Activated CD8-positive, alpha-beta T cell treated with anti-CD3 and anti-CD28 coated beads for 36 hours (primary cell): ENCODE data around the gene ANKRD33B. TPM values are rescaled to one million over a fixed set of nuclear protein-coding genes. Genes with fewer than 3 reads are reported as not detected.
"Not testable (repeated sequence)": the region's sequence is repeated elsewhere in the genome, so short reads cannot be mapped to it uniquely, and the experiment has no call there.

Experiments used
- ATAC-seq: fragments of 200-7000 bp; cut with Tn5 transposase; one replicate; pipeline ENCODE4 v1.10.0; 2021; ENCODE audit warnings: mild to moderate bottlenecking, moderate library complexity
- CTCF ChIA-PET: fragments of 350-600 bp; sonication (Branson Sonifier 250); formaldehyde crosslinking; loops from one replicate; lab custom pipeline; 2021; ENCODE audit warnings: antibody characterized with exemption; lab: Charles Lee
- POLR2A ChIA-PET: fragments of 350-600 bp; sonication (Branson Sonifier 250); formaldehyde crosslinking; loops from one replicate; lab custom pipeline; 2021; ENCODE audit warnings: antibody characterized with exemption; lab: Charles Lee
- DNase-seq: peaks from one replicate; pipeline ENCODE4 v3.0.0-alpha.2; 2020
- H3K27ac Mint-ChIP-seq: one replicate; pipeline ENCODE4 v1.8.0; 2021; ENCODE audit warnings: mild to moderate bottlenecking, mixed read lengths
- H3K27me3 Mint-ChIP-seq: one replicate; pipeline ENCODE4 v1.8.0; 2021; ENCODE audit warnings: mixed read lengths
- H3K36me3 Mint-ChIP-seq: one replicate; pipeline ENCODE4 v1.8.0; 2021; ENCODE audit warnings: low read depth, mixed read lengths
- H3K4me1 Mint-ChIP-seq: one replicate; pipeline ENCODE4 v1.8.0; 2021; ENCODE audit warnings: low read depth, mixed read lengths
- H3K4me3 Mint-ChIP-seq: one replicate; pipeline ENCODE4 v1.8.0; 2021; ENCODE audit warnings: mild to moderate bottlenecking, moderate library complexity, mixed read lengths
- H3K9me3 Mint-ChIP-seq: one replicate; pipeline ENCODE4 v1.8.0; 2021; ENCODE audit warnings: mixed read lengths
- intact Hi-C: fragments of 100-400 bp; cut with micrococcal nuclease; formaldehyde crosslinking; loops from one replicate; pipeline ENCODE4 v1.10.0; 2022
- total RNA-seq, 2 experiments: library from RNA; stranded (reverse); gene quantifications; one replicate each; pipeline ENCODE4 v1.2.3, GENCODE V29; 2021
- TF ChIP-seq, protein P1 (sequence below): fragments of 200-600 bp; IDR thresholded peaks from one replicate; pipeline ENCODE4 v1.8.0; 2022; ENCODE audit warnings: antibody characterized with exemption, mild to moderate bottlenecking

The ANKRD33B gene
- total RNA-seq, 2 experiments from 2014 or later: 13.6 to 13.8 TPM

DNA sequence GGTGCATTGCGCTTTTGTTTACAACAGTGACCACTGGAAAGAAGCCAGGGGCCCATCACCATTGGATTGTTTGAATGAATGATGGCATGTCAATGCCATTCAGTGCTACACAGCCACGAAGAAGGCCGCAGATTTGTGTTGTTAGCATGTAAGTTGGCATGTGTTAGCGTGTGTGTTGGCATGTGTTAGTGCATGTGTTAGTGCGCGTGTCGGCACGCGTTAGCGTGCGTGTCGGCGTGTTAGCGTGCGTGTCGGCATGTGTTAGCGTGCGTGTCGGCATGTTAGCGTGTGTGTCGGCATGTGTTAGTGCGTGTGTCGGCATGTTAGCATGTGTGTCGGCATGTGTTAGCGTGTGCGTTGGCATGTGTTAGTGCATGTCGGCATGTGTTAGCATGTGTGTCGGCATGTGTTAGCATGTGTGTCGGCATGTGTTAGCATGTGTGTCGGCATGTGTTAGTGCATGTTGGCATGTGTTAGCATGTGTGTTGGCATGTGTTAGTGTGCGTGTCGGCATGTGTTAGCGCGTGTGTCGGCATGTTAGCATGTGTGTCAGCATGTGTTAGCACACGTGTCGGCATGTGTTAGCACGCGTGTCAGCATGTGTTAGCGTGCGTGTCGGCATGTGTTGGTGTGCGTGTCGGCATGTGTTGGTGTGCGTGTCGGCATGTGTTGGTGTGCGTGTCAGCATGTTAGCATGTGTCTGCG, 15.3 kb upstream of the ANKRD33B start:
- Mint-ChIP-seq H3K4me3 (no peak overlapping the region), H3K4me1 (peaks cover 5% of the 10 kb centered on the region), H3K27ac (no peak overlapping the region), H3K36me3 (no peaks in the 10 kb centered on the region), H3K9me3 (peaks cover 4% of the 10 kb centered on the region), H3K27me3 (peaks cover 6% of the 10 kb centered on the region)
- TF ChIP-seq, protein P1, sequence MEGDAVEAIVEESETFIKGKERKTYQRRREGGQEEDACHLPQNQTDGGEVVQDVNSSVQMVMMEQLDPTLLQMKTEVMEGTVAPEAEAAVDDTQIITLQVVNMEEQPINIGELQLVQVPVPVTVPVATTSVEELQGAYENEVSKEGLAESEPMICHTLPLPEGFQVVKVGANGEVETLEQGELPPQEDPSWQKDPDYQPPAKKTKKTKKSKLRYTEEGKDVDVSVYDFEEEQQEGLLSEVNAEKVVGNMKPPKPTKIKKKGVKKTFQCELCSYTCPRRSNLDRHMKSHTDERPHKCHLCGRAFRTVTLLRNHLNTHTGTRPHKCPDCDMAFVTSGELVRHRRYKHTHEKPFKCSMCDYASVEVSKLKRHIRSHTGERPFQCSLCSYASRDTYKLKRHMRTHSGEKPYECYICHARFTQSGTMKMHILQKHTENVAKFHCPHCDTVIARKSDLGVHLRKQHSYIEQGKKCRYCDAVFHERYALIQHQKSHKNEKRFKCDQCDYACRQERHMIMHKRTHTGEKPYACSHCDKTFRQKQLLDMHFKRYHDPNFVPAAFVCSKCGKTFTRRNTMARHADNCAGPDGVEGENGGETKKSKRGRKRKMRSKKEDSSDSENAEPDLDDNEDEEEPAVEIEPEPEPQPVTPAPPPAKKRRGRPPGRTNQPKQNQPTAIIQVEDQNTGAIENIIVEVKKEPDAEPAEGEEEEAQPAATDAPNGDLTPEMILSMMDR: no peak
- intact Hi-C loops: no loop called here
- ChIA-PET POLR2A (no interaction called here), CTCF (no interaction called here)
- no peak for DNase-seq
- peak; percentile 24 for ATAC-seq

DNA sequence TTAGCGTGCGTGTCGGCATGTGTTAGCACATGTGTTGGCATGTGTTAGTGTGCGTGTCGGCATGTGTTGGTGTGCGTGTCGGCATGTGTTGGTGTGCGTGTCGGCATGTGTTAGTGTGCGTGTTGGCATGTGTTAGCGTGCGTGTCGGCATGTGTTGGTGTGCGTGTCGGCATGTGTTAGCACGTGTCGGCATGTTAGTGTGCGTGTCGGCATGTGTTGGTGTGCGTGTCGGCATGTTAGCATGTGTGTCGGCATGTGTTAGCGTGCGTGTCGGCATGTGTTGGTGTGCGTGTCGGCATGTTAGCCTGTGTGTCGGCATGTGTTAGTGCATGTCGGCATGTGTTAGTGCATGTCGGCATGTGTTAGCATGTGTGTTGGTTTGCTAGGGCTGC, 14.8 kb upstream of the ANKRD33B start:
- H3K9me3 Mint-ChIP-seq, H3K4me1 Mint-ChIP-seq, DNase-seq, H3K27me3 Mint-ChIP-seq, ATAC-seq, H3K36me3 Mint-ChIP-seq, intact Hi-C loops, H3K27ac Mint-ChIP-seq, H3K4me3 Mint-ChIP-seq: not testable (repeated sequence)
- POLR2A ChIA-PET: interaction anchor here (0.6 kb wide), 1 partner anchor 239 kb away, joined by 3 read pairs; no protein-coding TSS in a partner anchor
- CTCF ChIA-PET: interaction anchor here (2.2 kb wide), 1 partner anchor 79 kb away, joined by 7 read pairs; no protein-coding TSS in a partner anchor

DNA sequence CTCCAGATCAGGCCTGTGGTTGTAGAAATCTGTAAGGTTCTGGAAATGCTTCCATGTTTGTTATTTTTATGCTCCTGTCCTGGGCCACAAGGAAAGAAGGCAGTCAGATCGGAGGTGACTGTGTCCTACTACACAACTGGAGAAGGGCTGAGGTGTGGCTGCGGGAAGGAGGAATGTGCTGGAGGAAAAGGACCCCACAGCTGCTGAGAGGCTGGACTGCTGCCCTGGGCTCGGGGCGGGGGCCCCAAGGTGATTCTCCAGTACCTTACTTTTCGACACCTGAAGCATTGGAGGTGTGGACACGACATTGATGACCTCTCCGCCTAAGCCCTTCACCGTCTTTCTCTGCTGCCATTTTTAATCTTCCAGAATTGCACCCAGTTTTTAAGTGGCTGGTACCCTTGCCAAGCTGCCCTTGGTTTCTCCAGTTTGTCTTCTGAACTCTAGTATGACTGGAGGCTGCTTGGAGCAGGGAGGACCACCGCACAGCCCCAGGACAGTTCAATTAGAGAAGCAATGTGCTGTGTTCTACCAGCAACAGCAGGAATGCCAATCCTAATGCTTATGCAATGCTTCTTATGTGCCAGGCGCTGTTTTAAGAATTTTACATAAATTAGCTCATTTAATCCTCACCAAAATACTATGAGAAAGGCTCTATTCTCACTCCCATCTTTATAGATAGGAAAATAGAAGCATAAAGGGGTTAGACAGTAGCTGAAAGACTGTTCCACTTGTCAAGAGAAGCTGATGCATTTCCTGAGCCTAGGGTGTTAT, 13.5 kb upstream of the ANKRD33B start:
- TF ChIP-seq, protein P1: no peak
- ChIA-PET POLR2A (no interaction called here), CTCF (interaction anchor here (2.2 kb wide), 1 partner anchor 77 kb away, joined by 7 read pairs; no protein-coding TSS in a partner anchor)
- Mint-ChIP-seq H3K27me3 (peaks cover 7% of the 10 kb centered on the region), H3K4me3 (no peak overlapping the region), H3K9me3 (peaks cover 4% of the 10 kb centered on the region), H3K4me1 (peaks cover 5% of the 10 kb centered on the region), H3K27ac (no peak overlapping the region), H3K36me3 (no peaks in the 10 kb centered on the region)
- DNase-seq (no peak), ATAC-seq (no peak)
- intact Hi-C loops: no loop called here

DNA sequence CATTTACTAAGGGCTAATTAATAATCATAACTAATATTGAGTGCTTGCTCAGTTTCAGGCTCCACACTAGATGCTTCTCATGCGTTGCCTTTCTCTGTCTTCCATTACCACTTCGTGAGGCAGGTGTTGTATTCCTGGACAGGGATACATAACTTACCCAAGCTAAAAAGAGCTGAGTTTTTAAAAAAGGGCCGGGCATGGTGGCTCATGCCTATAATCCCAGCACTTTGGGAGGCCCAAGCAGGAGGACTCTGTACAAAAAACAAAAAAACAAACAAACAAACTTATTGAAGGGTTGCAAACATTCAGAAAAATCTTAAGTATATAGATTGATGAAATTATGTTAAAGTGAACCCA, 12.1 kb upstream of the ANKRD33B start:
- Mint-ChIP-seq H3K4me3 (no peak overlapping the region), H3K9me3 (peaks cover 4% of the 10 kb centered on the region), H3K4me1 (peaks cover 5% of the 10 kb centered on the region), H3K27me3 (peaks cover 7% of the 10 kb centered on the region), H3K36me3 (no peaks in the 10 kb centered on the region), H3K27ac (no peak overlapping the region)
- TF ChIP-seq, protein P1: no peak
- ChIA-PET POLR2A (interaction anchor here (0.9 kb wide), 1 partner anchor 227 kb away, joined by 4 read pairs; no protein-coding TSS in a partner anchor), CTCF (interaction anchor here (1.3 to 1.5 kb wide), 2 partner anchors 76 to 104 kb away, joined by 3 to 4 read pairs; no protein-coding TSS in a partner anchor)
- intact Hi-C loops: no loop called here
- ATAC-seq (no peak), DNase-seq (no peak)

DNA sequence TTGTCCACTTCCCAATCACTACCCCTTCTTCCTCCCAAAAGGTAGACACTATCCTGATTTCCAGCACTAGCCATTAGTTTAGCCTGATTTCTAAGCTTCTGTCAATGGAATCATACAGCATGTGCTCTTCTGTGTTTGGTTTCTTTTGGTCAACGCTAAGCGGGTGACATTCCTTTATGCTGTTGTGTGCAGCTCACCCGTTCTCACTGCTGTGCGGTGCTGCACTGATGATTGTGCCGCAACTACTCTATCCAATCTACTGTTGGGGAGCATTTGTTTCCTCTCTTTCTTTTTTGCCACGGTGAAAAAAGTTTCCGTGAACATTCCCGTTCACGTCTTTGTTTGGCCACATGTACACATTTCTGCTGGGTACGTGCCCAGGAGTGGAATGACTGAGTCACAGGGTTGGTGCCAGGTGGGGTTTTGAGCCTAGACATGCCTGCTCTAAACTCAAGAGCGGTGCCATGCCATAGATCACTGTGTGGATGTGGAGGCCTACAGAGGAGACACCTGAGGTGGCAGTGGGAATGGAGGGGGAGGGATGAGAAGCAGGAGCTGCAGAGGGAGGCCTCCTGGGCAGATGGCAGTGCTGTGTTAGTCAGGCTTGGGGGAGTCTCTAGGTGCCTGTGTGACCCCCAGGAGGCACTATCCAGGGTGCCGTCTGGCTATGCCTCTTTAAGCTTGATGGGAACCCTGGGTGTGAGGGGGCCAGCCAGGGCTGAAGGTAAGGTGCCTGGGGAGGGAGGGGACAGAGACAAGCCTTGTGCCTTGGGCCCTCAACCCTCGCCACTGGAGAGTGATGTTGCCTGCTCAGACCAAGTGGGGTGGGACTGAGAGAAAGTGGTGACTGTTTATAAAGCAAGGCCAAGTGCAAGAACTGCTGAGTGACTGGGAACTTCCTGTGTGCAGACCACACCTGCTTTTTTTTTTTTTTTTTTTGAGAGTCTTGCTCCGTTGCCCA, 11.4 kb upstream of the ANKRD33B start:
- DNase-seq (no peak), ATAC-seq (peak; percentile 62)
- peaks cover 3% of the 10 kb centered on the region for H3K4me1 Mint-ChIP-seq
- POLR2A ChIA-PET: interaction anchor here (0.9 kb wide), 1 partner anchor 226 kb away, joined by 4 read pairs; no protein-coding TSS in a partner anchor
- TF ChIP-seq, protein P1: no peak
- CTCF ChIA-PET: interaction anchor here (1.3 to 1.5 kb wide), 2 partner anchors 75 to 104 kb away, joined by 3 to 4 read pairs; no protein-coding TSS in a partner anchor
- no peak overlapping the region for H3K4me3 Mint-ChIP-seq
- H3K27me3 Mint-ChIP-seq: peaks cover 7% of the 10 kb centered on the region
- peaks cover 4% of the 10 kb centered on the region for H3K9me3 Mint-ChIP-seq
- no peak overlapping the region for H3K27ac Mint-ChIP-seq
- intact Hi-C loops: no loop called here
- no peaks in the 10 kb centered on the region for H3K36me3 Mint-ChIP-seq
